Measurements from ENCODE around the gene IGLL1.

GRCh38 chr22:23608583-23608982 is 28.5 kb upstream of the IGLL1 start:
- TF ChIP-seq CTCF (IDR thresholded peaks at IDR 0.05; ENCODE audit: insufficient read depth, low read depth, low read length) = no peak
- no peak for TF ChIP-seq EZH2 (IDR thresholded peaks at IDR 0.05; ENCODE audit: insufficient read depth, low read length)
